Vagina (tissue), 2 donors: ENCODE data around the gene PSME2.

Experiments
- POLR2A ChIP-seq, 2 donors: fragments of 450-650 bp; IDR thresholded peaks; one replicate each; pipeline ENCODE4 v1.6.1; 2017; ENCODE audit warnings: antibody characterized with exemption in 2 of 2, mild to moderate bottlenecking in 2 of 2, moderate library complexity in 2 of 2
- TF ChIP-seq, protein P1 (sequence below), 3 experiments: fragments of 450-650 bp in 2 of 3; fragments of 200-600 bp in 1 of 3; sonication (generic) in 1 of 3; IDR thresholded peaks; one replicate each; pipeline ENCODE4 v1.5.1; 2017 to 2019; ENCODE audit warnings: antibody characterized with exemption in 3 of 3, mild to moderate bottlenecking in 2 of 3, moderate library complexity in 2 of 3

- TF ChIP-seq, protein P1, sequence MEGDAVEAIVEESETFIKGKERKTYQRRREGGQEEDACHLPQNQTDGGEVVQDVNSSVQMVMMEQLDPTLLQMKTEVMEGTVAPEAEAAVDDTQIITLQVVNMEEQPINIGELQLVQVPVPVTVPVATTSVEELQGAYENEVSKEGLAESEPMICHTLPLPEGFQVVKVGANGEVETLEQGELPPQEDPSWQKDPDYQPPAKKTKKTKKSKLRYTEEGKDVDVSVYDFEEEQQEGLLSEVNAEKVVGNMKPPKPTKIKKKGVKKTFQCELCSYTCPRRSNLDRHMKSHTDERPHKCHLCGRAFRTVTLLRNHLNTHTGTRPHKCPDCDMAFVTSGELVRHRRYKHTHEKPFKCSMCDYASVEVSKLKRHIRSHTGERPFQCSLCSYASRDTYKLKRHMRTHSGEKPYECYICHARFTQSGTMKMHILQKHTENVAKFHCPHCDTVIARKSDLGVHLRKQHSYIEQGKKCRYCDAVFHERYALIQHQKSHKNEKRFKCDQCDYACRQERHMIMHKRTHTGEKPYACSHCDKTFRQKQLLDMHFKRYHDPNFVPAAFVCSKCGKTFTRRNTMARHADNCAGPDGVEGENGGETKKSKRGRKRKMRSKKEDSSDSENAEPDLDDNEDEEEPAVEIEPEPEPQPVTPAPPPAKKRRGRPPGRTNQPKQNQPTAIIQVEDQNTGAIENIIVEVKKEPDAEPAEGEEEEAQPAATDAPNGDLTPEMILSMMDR (IDR thresholded peaks at IDR 0.05), result no peak
- no peak for TF ChIP-seq POLR2A (IDR thresholded peaks at IDR 0.05)
Observed at GRCh38 chr14:24177891-24178290, 31.5 kb upstream of the PSME2 start.
